ENCODE measurements around the gene GMFB. TPM values are rescaled to one million over a fixed set of nuclear protein-coding genes. Genes with fewer than 3 reads are reported as not detected.

Gene GMFB
- total and polyA plus RNA-seq, 8 donors = 4.1 to 101 (median 29.2) TPM

DNA sequence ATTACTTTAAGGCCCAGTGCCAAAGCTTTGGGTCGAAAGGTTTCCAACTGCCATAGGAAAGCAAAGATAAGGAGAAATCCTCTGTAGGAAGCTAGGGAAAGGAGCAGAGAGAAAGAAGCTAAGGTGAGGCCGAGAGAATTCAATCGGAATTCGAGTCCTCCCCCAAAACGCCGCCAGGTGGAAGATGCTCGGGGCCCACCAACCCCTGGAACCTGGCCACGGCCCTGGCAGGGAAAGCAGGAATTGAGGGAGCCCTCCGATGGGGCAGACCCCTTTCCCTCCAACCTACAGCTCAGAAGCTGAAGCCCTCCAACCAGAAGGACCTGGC lies 498 bp downstream of the GMFB start:
- TF ChIP-seq POLR2AphosphoS5 (IDR thresholded peaks at IDR 0.05) = no peak
- TF ChIP-seq, protein P1, sequence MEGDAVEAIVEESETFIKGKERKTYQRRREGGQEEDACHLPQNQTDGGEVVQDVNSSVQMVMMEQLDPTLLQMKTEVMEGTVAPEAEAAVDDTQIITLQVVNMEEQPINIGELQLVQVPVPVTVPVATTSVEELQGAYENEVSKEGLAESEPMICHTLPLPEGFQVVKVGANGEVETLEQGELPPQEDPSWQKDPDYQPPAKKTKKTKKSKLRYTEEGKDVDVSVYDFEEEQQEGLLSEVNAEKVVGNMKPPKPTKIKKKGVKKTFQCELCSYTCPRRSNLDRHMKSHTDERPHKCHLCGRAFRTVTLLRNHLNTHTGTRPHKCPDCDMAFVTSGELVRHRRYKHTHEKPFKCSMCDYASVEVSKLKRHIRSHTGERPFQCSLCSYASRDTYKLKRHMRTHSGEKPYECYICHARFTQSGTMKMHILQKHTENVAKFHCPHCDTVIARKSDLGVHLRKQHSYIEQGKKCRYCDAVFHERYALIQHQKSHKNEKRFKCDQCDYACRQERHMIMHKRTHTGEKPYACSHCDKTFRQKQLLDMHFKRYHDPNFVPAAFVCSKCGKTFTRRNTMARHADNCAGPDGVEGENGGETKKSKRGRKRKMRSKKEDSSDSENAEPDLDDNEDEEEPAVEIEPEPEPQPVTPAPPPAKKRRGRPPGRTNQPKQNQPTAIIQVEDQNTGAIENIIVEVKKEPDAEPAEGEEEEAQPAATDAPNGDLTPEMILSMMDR (IDR thresholded peaks at IDR 0.05) = peak in 1 of 7 experiments; percentile 3
- no peaks in the 10 kb centered on the region for H3K9me3 ChIP-seq
- DNase-seq = no peak
- peaks cover under 1 to 2% (median under 1%) of the 10 kb centered on the region in 4 donors for H3K36me3 ChIP-seq
- intact Hi-C loops (cut with DNase I; ENCODE audit: low total_unique reads) = no loop called here
- peaks cover 20 to 65% (median 44%) of the 10 kb centered on the region in 4 donors for H3K4me1 ChIP-seq
- H3K27ac ChIP-seq = peak overlapping the region; percentile 89 to 99 (median 96)
- 0 to 2% (median 0%) methylated on average over 9 of the region's 9 CpGs for WGBS, 5 donors
- H3K27me3 ChIP-seq = no peaks in the 10 kb centered on the region
- H3K4me3 ChIP-seq = peak overlapping the region; percentile 67 to 92 (median 80)

DNA sequence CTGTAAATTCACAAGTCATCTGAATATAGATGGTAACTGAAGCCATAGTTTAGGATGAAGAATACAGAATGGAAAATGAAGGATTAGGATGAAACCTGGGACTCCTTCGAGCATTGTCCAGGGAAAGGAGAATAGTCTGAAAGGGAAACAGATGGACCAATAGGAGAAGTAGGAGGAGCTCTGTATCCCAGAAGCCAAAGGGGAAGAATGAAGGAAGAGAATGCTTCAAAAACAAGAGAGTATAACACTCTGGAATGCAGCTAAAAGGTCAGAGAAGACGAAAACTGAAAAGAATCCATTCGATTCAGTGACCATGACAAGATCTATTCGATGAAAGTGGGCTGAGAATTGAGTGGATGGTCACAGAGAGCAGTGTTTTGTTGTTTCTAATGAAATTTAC lies 1.0 kb downstream of the GMFB start:
- H3K4me1 ChIP-seq = peaks cover 20 to 68% (median 46%) of the 10 kb centered on the region in 4 donors
- peaks cover 5 to 7% (median 6%) of the 10 kb centered on the region in 4 donors for H3K36me3 ChIP-seq
- peak overlapping the region in 4 of 5 donors; percentile 89 to 98 (median 94) for H3K27ac ChIP-seq
- WGBS, 5 donors = 34 to 47% (median 41%) methylated on average over 4 of the region's 4 CpGs
- no peaks in the 10 kb centered on the region for H3K9me3 ChIP-seq
- intact Hi-C loops (cut with DNase I; ENCODE audit: low total_unique reads) = no loop called here
- peak in 1 of 2 donors; percentile 36 for DNase-seq
- H3K27me3 ChIP-seq = no peaks in the 10 kb centered on the region
- TF ChIP-seq, protein P1 (IDR thresholded peaks at IDR 0.05) = no peak
- TF ChIP-seq EP300 (IDR thresholded peaks at IDR 0.05) (no peak), POLR2AphosphoS5 (IDR thresholded peaks at IDR 0.05) (no peak), POLR2A (IDR thresholded peaks at IDR 0.05) (no peak)
- peak overlapping the region; percentile 67 to 92 (median 80) for H3K4me3 ChIP-seq

DNA sequence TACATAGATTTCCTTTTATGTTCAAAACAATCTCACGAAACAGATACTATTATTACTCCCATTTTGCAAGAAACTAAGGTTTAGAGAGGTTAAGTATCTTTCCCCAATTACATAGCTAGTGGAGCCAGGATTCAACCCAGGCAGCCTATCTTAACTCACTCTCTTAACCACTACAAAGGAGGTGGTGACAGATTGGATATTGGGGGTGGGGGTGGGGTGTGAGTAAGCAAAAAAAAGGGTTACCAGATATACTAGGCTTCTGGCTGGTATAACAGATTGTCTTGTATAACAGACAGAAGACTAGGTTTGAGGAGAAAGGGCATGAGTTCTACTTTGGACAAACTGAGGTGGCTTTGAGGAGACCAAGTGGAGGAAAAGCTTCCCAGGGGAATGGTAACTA lies 2.1 kb downstream of the GMFB start:
- H3K4me3 ChIP-seq = peak overlapping the region in 1 of 4 donors; percentile 92
- 89 to 97% (median 95%) methylated on average over 1 of the region's 1 CpG for WGBS, 5 donors
- H3K4me1 ChIP-seq = peaks cover 20 to 71% (median 46%) of the 10 kb centered on the region in 4 donors
- H3K27ac ChIP-seq = no peak overlapping the region
- H3K27me3 ChIP-seq = no peaks in the 10 kb centered on the region
- DNase-seq = no peak
- no peaks in the 10 kb centered on the region for H3K9me3 ChIP-seq
- peaks cover 5 to 17% (median 14%) of the 10 kb centered on the region in 4 donors for H3K36me3 ChIP-seq
- no peak for TF ChIP-seq POLR2AphosphoS5 (IDR thresholded peaks at IDR 0.05)
- TF ChIP-seq POLR2A (IDR thresholded peaks at IDR 0.05) = no peak
- TF ChIP-seq, protein P1 (IDR thresholded peaks at IDR 0.05) = no peak
- no peak for TF ChIP-seq EP300 (IDR thresholded peaks at IDR 0.05)
- intact Hi-C loops (cut with DNase I; ENCODE audit: low total_unique reads) = no loop called here

DNA sequence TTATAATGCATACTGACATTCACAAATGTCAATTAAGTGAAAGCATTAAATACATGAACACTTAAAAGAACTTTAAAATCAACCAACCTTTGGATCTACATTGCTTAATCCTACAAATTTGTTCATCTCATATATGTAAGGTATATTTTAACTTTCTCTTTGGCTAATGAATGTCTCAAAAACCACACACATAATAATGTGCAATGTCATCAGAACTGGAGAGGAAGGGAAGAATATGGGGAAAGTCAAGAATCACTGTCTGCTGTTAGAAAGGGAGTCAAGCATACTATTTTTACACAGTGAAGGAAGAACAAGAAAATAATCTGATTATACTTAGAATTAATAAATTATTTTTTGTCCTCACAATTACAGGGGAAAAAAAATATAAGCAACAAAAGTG lies 4.9 kb downstream of the GMFB start:
- H3K9me3 ChIP-seq = no peaks in the 10 kb centered on the region
- no peak overlapping the region for H3K27ac ChIP-seq
- peaks cover 12 to 56% (median 41%) of the 10 kb centered on the region in 4 donors for H3K4me1 ChIP-seq
- H3K4me3 ChIP-seq = no peak overlapping the region
- no peaks in the 10 kb centered on the region for H3K27me3 ChIP-seq
- no peak for DNase-seq
- H3K36me3 ChIP-seq = peaks cover 7 to 36% (median 34%) of the 10 kb centered on the region in 4 donors
- TF ChIP-seq POLR2A (IDR thresholded peaks at IDR 0.05) = no peak
- no peak for TF ChIP-seq EP300 (IDR thresholded peaks at IDR 0.05)
- TF ChIP-seq, protein P1 (IDR thresholded peaks at IDR 0.05) = no peak
- no peak for TF ChIP-seq POLR2AphosphoS5 (IDR thresholded peaks at IDR 0.05)
- intact Hi-C loops (cut with DNase I; ENCODE audit: low total_unique reads) = no loop called here

All from stomach (tissue), 9 donors.